CD8-positive, alpha-beta memory T cell (primary cell): ENCODE results near the gene BAHD1. TPM values are rescaled to one million over a fixed set of nuclear protein-coding genes. Genes with fewer than 3 reads are reported as not detected.

Source experiments
- CTCF ChIA-PET: fragments of 350-600 bp; sonication (Branson Sonifier 250); formaldehyde crosslinking; loops from one replicate; lab custom pipeline; 2021; ENCODE audit warnings: antibody characterized with exemption; lab: Charles Lee
- POLR2A ChIA-PET: fragments of 350-600 bp; sonication (Branson Sonifier 250); formaldehyde crosslinking; loops from one replicate; lab custom pipeline; 2021; ENCODE audit warnings: antibody characterized with exemption; lab: Charles Lee
- DNase-seq, 5 donors: peaks; one replicate each; pipeline versions ENCODE4 v3.0.0 to v3.0.0-alpha.2; 2020 to 2022; ENCODE audit warnings: mixed read lengths in 1 of 5
- H3K27ac ChIP-seq: one replicate; pipeline ENCODE4 v1.7.0; 2013; ENCODE audit warnings: low read depth, mild to moderate bottlenecking, low read length, moderate library complexity
- H3K27me3 ChIP-seq: 2 replicates; pipeline ENCODE4 v1.7.0; 2013; ENCODE audit warnings: low read length, mild to moderate bottlenecking; ENCODE audit not compliant: insufficient read depth, poor library complexity, severe bottlenecking
- H3K36me3 ChIP-seq: 2 replicates; pipeline ENCODE4 v1.7.0; 2013; ENCODE audit warnings: mild to moderate bottlenecking, low read length, moderate library complexity; ENCODE audit not compliant: insufficient read depth
- H3K4me1 ChIP-seq: 2 replicates; pipeline ENCODE4 v1.7.0; 2013; ENCODE audit warnings: mild to moderate bottlenecking, low read length, moderate library complexity; ENCODE audit not compliant: insufficient read depth
- H3K4me3 ChIP-seq: 2 replicates; pipeline ENCODE4 v1.7.0; 2013; ENCODE audit warnings: mild to moderate bottlenecking, low read length
- H3K9me3 ChIP-seq: 2 replicates; pipeline ENCODE4 v1.7.0; 2013; ENCODE audit warnings: mild to moderate bottlenecking, low read length
- H3K27ac Mint-ChIP-seq, 8 donors: one replicate each; pipeline ENCODE4 v1.8.0; 2020 to 2021; ENCODE audit warnings: mixed read lengths in 8 of 8, mild to moderate bottlenecking in 6 of 8, inconsistent platforms in 3 of 8, moderate library complexity in 3 of 8
- H3K27me3 Mint-ChIP-seq, 2 donors: one replicate each; pipeline ENCODE4 v1.8.0; 2020 to 2021; ENCODE audit warnings: mixed read lengths in 2 of 2, mild to moderate bottlenecking in 1 of 2, moderate library complexity in 1 of 2
- H3K36me3 Mint-ChIP-seq, 3 donors: one replicate each; pipeline ENCODE4 v1.8.0; 2020 to 2021; ENCODE audit warnings: mixed read lengths in 3 of 3, inconsistent platforms in 1 of 3, mild to moderate bottlenecking in 1 of 3
- H3K4me1 Mint-ChIP-seq, 3 donors: one replicate each; pipeline ENCODE4 v1.8.0; 2020 to 2021; ENCODE audit warnings: mixed read lengths in 3 of 3, inconsistent platforms in 1 of 3, mild to moderate bottlenecking in 1 of 3
- H3K4me3 Mint-ChIP-seq, 7 donors: one replicate each; pipeline ENCODE4 v1.8.0; 2020 to 2021; ENCODE audit warnings: mixed read lengths in 7 of 7, mild to moderate bottlenecking in 6 of 7, moderate library complexity in 4 of 7, inconsistent platforms in 2 of 7
- H3K9me3 Mint-ChIP-seq, 5 donors: one replicate each; pipeline ENCODE4 v1.8.0; 2020 to 2022; ENCODE audit warnings: mixed read lengths in 5 of 5, mild to moderate bottlenecking in 3 of 5, moderate library complexity in 2 of 5, inconsistent platforms in 1 of 5
- polyA plus RNA-seq: library from polyadenylated mRNA; unstranded; fragments of 300-500 nt; fragmentation: Illumina TruSeq; gene quantifications from one replicate; pipeline ENCODE4 v1.2.3, GENCODE V29; 2021
- total RNA-seq, 2 experiments: library from RNA; stranded (reverse); gene quantifications; one replicate each; pipeline ENCODE4 v1.2.3, GENCODE V29; 2021

The BAHD1 gene
- total and polyA plus RNA-seq, 3 experiments from 2014 or later, result 4.1 to 24.9 (median 23.6) TPM

GRCh38 chr15:40458495-40459371 is 18.0 kb downstream of the BAHD1 start:
- Histone ChIP-seq H3K4me3 (no peak overlapping the region), H3K27ac (no peak overlapping the region), H3K27me3 (no peaks in the 10 kb centered on the region), H3K36me3 (peaks cover 20% of the 10 kb centered on the region), H3K4me1 (peaks cover 37% of the 10 kb centered on the region), H3K9me3 (no peaks in the 10 kb centered on the region)
- peak overlapping the region in 1 of 8 donors; percentile 50 for H3K27ac Mint-ChIP-seq
- peaks cover 29 to 48% (median 29%) of the 10 kb centered on the region in 3 donors for H3K4me1 Mint-ChIP-seq
- DNase-seq, result no peak
- H3K4me3 Mint-ChIP-seq, result no peak overlapping the region
- no peaks in the 10 kb centered on the region for H3K9me3 Mint-ChIP-seq
- H3K36me3 Mint-ChIP-seq, result peaks cover 0 to 44% (median 0%) of the 10 kb centered on the region in 3 donors
- CTCF ChIA-PET, result interaction anchor here (0.8 to 1.2 kb wide), 2 partner anchors 10 to 11 kb away, joined by 3 read pairs; no protein-coding TSS in a partner anchor
- H3K27me3 Mint-ChIP-seq, result no peaks in the 10 kb centered on the region
- POLR2A ChIA-PET, result no interaction called here

- H3K4me3 Mint-ChIP-seq, result no peak overlapping the region
- ChIA-PET CTCF (interaction anchor here (0.8 kb wide), 1 partner anchor 10 kb away, joined by 3 read pairs; no protein-coding TSS in a partner anchor), POLR2A (no interaction called here)
- Histone ChIP-seq H3K4me1 (peaks cover 30% of the 10 kb centered on the region), H3K36me3 (peaks cover 27% of the 10 kb centered on the region), H3K4me3 (no peak overlapping the region), H3K27me3 (no peaks in the 10 kb centered on the region), H3K27ac (no peak overlapping the region), H3K9me3 (no peaks in the 10 kb centered on the region)
- peaks cover 0 to 52% (median 0%) of the 10 kb centered on the region in 3 donors for H3K36me3 Mint-ChIP-seq
- H3K27me3 Mint-ChIP-seq, result no peaks in the 10 kb centered on the region
- no peaks in the 10 kb centered on the region for H3K9me3 Mint-ChIP-seq
- peaks cover 21 to 40% (median 22%) of the 10 kb centered on the region in 3 donors for H3K4me1 Mint-ChIP-seq
- no peak overlapping the region for H3K27ac Mint-ChIP-seq
- no peak for DNase-seq
Observed at GRCh38 chr15:40459391-40460015, 18.8 kb downstream of the BAHD1 start.

GRCh38 chr15:40460404-40460803 is 19.7 kb downstream of the BAHD1 start:
- Histone ChIP-seq H3K4me1 (peaks cover 21% of the 10 kb centered on the region), H3K27ac (no peak overlapping the region), H3K4me3 (no peak overlapping the region), H3K9me3 (no peaks in the 10 kb centered on the region), H3K36me3 (peaks cover 36% of the 10 kb centered on the region), H3K27me3 (no peaks in the 10 kb centered on the region)
- Mint-ChIP-seq H3K9me3 (no peaks in the 10 kb centered on the region), H3K27ac (peak overlapping the region in 4 of 8 donors; percentile 37 to 77 (median 60)), H3K4me1 (peaks cover 13 to 31% (median 14%) of the 10 kb centered on the region in 3 donors), H3K4me3 (no peak overlapping the region), H3K36me3 (peaks cover 0 to 60% (median under 1%) of the 10 kb centered on the region in 3 donors), H3K27me3 (no peaks in the 10 kb centered on the region)
- CTCF ChIA-PET, result no interaction called here
- no peak for DNase-seq
- POLR2A ChIA-PET, result no interaction called here

GRCh38 chr15:40461958-40462357 is 21.2 kb downstream of the BAHD1 start:
- no peaks in the 10 kb centered on the region for H3K9me3 Mint-ChIP-seq
- peaks cover 0 to 20% (median 3%) of the 10 kb centered on the region in 3 donors for H3K4me1 Mint-ChIP-seq
- H3K4me3 ChIP-seq, result no peak overlapping the region
- H3K27me3 Mint-ChIP-seq, result no peaks in the 10 kb centered on the region
- H3K27me3 ChIP-seq, result no peaks in the 10 kb centered on the region
- POLR2A ChIA-PET, result interaction anchor here (1.1 kb wide), 1 partner anchor 10 kb away, joined by 3 read pairs; no protein-coding TSS in a partner anchor
- no peak overlapping the region for H3K27ac Mint-ChIP-seq
- peaks cover 0 to 72% (median 2%) of the 10 kb centered on the region in 3 donors for H3K36me3 Mint-ChIP-seq
- DNase-seq, result no peak
- CTCF ChIA-PET, result interaction anchor here (1.2 to 1.4 kb wide), 2 partner anchors 11 to 117 kb away, joined by 3 to 4 read pairs; no protein-coding TSS in a partner anchor
- no peak overlapping the region for H3K4me3 Mint-ChIP-seq
- no peaks in the 10 kb centered on the region for H3K9me3 ChIP-seq
- H3K4me1 ChIP-seq, result peaks cover 13% of the 10 kb centered on the region
- H3K27ac ChIP-seq, result no peak overlapping the region
- H3K36me3 ChIP-seq, result peaks cover 37% of the 10 kb centered on the region

- H3K4me3 ChIP-seq, result no peak overlapping the region
- peaks cover 0 to 74% (median 2%) of the 10 kb centered on the region in 3 donors for H3K36me3 Mint-ChIP-seq
- no peaks in the 10 kb centered on the region for H3K9me3 ChIP-seq
- no peak overlapping the region for H3K4me3 Mint-ChIP-seq
- H3K36me3 ChIP-seq, result peaks cover 37% of the 10 kb centered on the region
- H3K4me1 Mint-ChIP-seq, result peaks cover 0 to 16% (median 0%) of the 10 kb centered on the region in 3 donors
- peaks cover 10% of the 10 kb centered on the region for H3K4me1 ChIP-seq
- no peaks in the 10 kb centered on the region for H3K9me3 Mint-ChIP-seq
- DNase-seq, result no peak
- H3K27ac Mint-ChIP-seq, result no peak overlapping the region
- no peaks in the 10 kb centered on the region for H3K27me3 Mint-ChIP-seq
- POLR2A ChIA-PET, result no interaction called here
- CTCF ChIA-PET, result interaction anchor here (0.6 to 1.2 kb wide), 2 partner anchors 10 to 41 kb away, joined by 3 read pairs; no protein-coding TSS in a partner anchor
- no peak overlapping the region for H3K27ac ChIP-seq
- H3K27me3 ChIP-seq, result no peaks in the 10 kb centered on the region
Observed at GRCh38 chr15:40463279-40463678, 22.5 kb downstream of the BAHD1 start.

GRCh38 chr15:40463886-40464545 is 23.3 kb downstream of the BAHD1 start:
- H3K36me3 Mint-ChIP-seq, result peaks cover 0 to 71% (median 2%) of the 10 kb centered on the region in 3 donors
- ChIA-PET CTCF (interaction anchor here (0.6 kb wide), 1 partner anchor 41 kb away, joined by 3 read pairs; no protein-coding TSS in a partner anchor), POLR2A (no interaction called here)
- Histone ChIP-seq H3K9me3 (no peaks in the 10 kb centered on the region), H3K27me3 (no peaks in the 10 kb centered on the region), H3K4me1 (peaks cover 10% of the 10 kb centered on the region), H3K4me3 (no peak overlapping the region), H3K36me3 (peaks cover 37% of the 10 kb centered on the region), H3K27ac (no peak overlapping the region)
- peaks cover 0 to 16% (median 0%) of the 10 kb centered on the region in 3 donors for H3K4me1 Mint-ChIP-seq
- no peak for DNase-seq
- H3K27me3 Mint-ChIP-seq, result no peaks in the 10 kb centered on the region
- H3K4me3 Mint-ChIP-seq, result no peak overlapping the region
- H3K27ac Mint-ChIP-seq, result peak overlapping the region in 1 of 8 donors; percentile 85
- no peaks in the 10 kb centered on the region for H3K9me3 Mint-ChIP-seq

GRCh38 chr15:40464595-40465185 is 23.9 kb downstream of the BAHD1 start:
- no peak for DNase-seq
- H3K4me1 Mint-ChIP-seq, result peaks cover 0 to 19% (median 0%) of the 10 kb centered on the region in 3 donors
- no peak overlapping the region for H3K4me3 Mint-ChIP-seq
- H3K27ac Mint-ChIP-seq, result peak overlapping the region in 5 of 8 donors; percentile 42 to 87 (median 54)
- ChIA-PET POLR2A (no interaction called here), CTCF (no interaction called here)
- no peaks in the 10 kb centered on the region for H3K27me3 Mint-ChIP-seq
- no peaks in the 10 kb centered on the region for H3K27me3 ChIP-seq
- peaks cover 10% of the 10 kb centered on the region for H3K4me1 ChIP-seq
- H3K9me3 Mint-ChIP-seq, result no peaks in the 10 kb centered on the region
- H3K36me3 ChIP-seq, result peaks cover 32% of the 10 kb centered on the region
- no peak overlapping the region for H3K27ac ChIP-seq
- H3K4me3 ChIP-seq, result no peak overlapping the region
- no peaks in the 10 kb centered on the region for H3K9me3 ChIP-seq
- H3K36me3 Mint-ChIP-seq, result peaks cover 0 to 64% (median 2%) of the 10 kb centered on the region in 3 donors
